GM18951 (cell line): ENCODE measurements around the gene KDM1A.

ENCODE experiments used
- POLR2A ChIP-seq: IDR thresholded peaks from 4 replicates; pipeline ENCODE4 v1.6.1; 2011; ENCODE audit warnings: mild to moderate bottlenecking; ENCODE audit not compliant: insufficient read length, insufficient read depth; ENCODE audit errors: extremely low read depth
- in situ Hi-C: fragments of 300-500 bp; cut with MboI; formaldehyde crosslinking; loops from one replicate; pipeline ENCODE4 v1.12.0; 2022; ENCODE audit warnings: low sequenced_read_pairs, mixed read lengths, inconsistent platforms; ENCODE audit not compliant: unreplicated experiment

The KDM1A gene

GRCh38 chr1:23026568-23026967 is 7.3 kb downstream of the KDM1A start:
- TF ChIP-seq POLR2A = no peak
- in situ Hi-C loops = no loop called here

GRCh38 chr1:23027352-23027907 is 8.2 kb downstream of the KDM1A start:
- in situ Hi-C loops = no loop called here
- TF ChIP-seq POLR2A = no peak

GRCh38 chr1:23029337-23029736 is 10.1 kb downstream of the KDM1A start:
- in situ Hi-C loops = no loop called here
- TF ChIP-seq POLR2A = no peak

- TF ChIP-seq POLR2A = no peak
Measured at GRCh38 chr1:23035823-23036452, 16.7 kb downstream of the KDM1A start.

GRCh38 chr1:23037081-23037740 is 17.9 kb downstream of the KDM1A start:
- in situ Hi-C loops = no loop called here
- no peak for TF ChIP-seq POLR2A

More at GRCh38 chr1:23035823-23036452, 16.7 kb downstream of the KDM1A start:
- in situ Hi-C loops = no loop called here

GRCh38 chr1:23039308-23039826 is 20.1 kb downstream of the KDM1A start:
- in situ Hi-C loops = no loop called here
- TF ChIP-seq POLR2A = no peak

- TF ChIP-seq POLR2A = no peak
- in situ Hi-C loops = no loop called here
Measured at GRCh38 chr1:23040509-23040908, 21.2 kb downstream of the KDM1A start.

- in situ Hi-C loops = no loop called here
- TF ChIP-seq POLR2A = no peak
Measured at GRCh38 chr1:23044035-23044434, 24.8 kb downstream of the KDM1A start.

- no peak for TF ChIP-seq POLR2A
- in situ Hi-C loops = no loop called here
Measured at GRCh38 chr1:23050201-23050600, 30.9 kb downstream of the KDM1A start.

GRCh38 chr1:23051290-23051909 is 32.1 kb downstream of the KDM1A start:
- TF ChIP-seq POLR2A = no peak
- in situ Hi-C loops = no loop called here

- no peak for TF ChIP-seq POLR2A
- in situ Hi-C loops = no loop called here
Measured at GRCh38 chr1:23057301-23057700, 38.0 kb downstream of the KDM1A start.

- in situ Hi-C loops = no loop called here
Measured at GRCh38 chr1:23062271-23062670, 43.0 kb downstream of the KDM1A start.

GRCh38 chr1:23065385-23065784 is 46.1 kb downstream of the KDM1A start:
- no peak for TF ChIP-seq POLR2A
- in situ Hi-C loops = no loop called here

More at GRCh38 chr1:23062271-23062670, 43.0 kb downstream of the KDM1A start:
- TF ChIP-seq POLR2A = no peak
